ENCODE measurements around the gene KLHL20. TPM values are rescaled to one million over a fixed set of nuclear protein-coding genes. Genes with fewer than 3 reads are reported as not detected.

Gene KLHL20, protein sequence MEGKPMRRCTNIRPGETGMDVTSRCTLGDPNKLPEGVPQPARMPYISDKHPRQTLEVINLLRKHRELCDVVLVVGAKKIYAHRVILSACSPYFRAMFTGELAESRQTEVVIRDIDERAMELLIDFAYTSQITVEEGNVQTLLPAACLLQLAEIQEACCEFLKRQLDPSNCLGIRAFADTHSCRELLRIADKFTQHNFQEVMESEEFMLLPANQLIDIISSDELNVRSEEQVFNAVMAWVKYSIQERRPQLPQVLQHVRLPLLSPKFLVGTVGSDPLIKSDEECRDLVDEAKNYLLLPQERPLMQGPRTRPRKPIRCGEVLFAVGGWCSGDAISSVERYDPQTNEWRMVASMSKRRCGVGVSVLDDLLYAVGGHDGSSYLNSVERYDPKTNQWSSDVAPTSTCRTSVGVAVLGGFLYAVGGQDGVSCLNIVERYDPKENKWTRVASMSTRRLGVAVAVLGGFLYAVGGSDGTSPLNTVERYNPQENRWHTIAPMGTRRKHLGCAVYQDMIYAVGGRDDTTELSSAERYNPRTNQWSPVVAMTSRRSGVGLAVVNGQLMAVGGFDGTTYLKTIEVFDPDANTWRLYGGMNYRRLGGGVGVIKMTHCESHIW
- total RNA-seq: 32.1 and 34.8 TPM in 2 replicates

GRCh38 chr1:173714759-173715537 is at the start of gene KLHL20:
KLHL20 (plus strand) TSS chr1:173714981; CDS start chr1:173716044, 1,063 bp downstream.

DNA sequence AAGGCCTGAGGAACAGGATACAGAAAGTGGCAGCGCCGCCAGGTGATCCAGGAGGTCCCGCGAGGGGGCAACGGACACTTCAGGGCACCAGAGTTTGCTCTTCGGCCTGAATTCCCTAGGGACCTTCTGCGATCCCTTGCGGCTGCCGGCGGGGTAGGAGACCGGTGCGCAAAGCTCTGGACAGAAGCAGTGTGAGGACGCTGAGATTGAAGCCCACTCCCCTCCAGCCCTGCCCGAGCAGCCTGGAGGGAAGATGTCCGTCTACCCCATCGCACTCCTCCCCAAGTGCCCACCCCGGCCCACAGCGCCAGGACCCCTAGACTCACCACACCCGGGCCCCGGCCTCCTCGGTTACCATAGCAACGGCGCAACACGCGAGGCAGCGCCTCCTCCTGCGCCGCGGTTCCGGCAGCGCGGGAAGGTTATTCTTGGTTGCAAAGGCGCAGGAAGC is 45.3 kb upstream of the KLHL20 start, which contains the start of gene ANKRD45:
Gene ANKRD45 (minus strand): TSS at position 361 of the 451 bp plus-strand sequence. CDS start 10,433 bp downstream, outside the sequence.

DNA sequence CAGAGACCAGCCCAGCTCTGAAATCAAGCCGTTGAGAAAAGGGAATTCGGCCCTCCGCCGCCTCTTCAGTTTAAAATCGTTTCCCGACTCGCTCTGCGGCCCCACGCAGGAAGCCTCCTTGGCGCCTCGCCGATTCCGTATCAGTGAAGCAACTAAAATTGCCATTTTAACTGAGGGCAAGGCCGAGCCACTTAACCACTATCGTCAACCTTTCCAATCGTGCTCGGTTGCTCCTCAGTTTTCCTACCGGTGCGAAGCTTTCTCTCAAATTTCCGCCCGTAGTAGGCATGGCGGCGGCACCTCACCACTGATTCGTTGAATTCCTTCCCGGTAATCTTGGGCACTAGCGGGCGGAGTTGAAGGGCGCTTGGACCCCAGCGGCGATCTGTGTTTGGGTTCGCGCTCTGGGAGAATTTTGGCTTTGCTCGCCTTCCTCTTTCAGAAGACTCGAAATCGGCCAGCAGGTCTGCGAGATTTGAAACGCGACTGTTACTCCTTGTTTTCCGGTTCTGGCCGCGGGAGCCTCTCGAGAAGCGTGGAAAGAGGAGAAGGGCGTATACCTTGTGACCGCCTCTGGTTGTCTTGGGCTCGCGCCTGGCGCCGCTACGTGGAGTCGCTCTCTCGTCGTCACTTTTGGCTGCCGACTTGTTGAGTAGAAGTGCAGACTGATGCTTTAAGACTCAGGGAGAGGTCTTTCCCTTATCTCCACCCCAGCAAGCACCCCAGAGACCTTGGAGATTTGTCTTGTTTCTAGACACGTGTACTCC is 109.7 kb downstream of the KLHL20 start, which contains the start of the genes CENPL and DARS2:
Gene CENPL (minus strand): TSS at position 569 of the 767 bp plus-strand sequence. CDS start 13,584 bp downstream, outside the sequence.
Gene DARS2 (plus strand): TSS at position 359 of the 767 bp plus-strand sequence. CDS start 557 bp downstream, outside the sequence.

Small RNA genes lying within 50 kb of the gene (small RNA-seq; reads per million reads assigned to genes)
- gene BX248409.1 (not detected), gene RF00019 (not detected)

Other genes with a start within 250 kb of the KLHL20 start
- gene PRDX6, start 237.6 kb upstream of the KLHL20 start, total RNA-seq: 183 and 189 TPM in 2 replicates
- under 0.01 TPM in 1 of 2 replicates, not detected in the other for gene SLC9C2, start 111.9 kb upstream of the KLHL20 start, total RNA-seq
- gene TEX50, start 79.6 kb upstream of the KLHL20 start, total RNA-seq: not detected in 2 replicates
- 0.65 and 1.8 TPM in 2 replicates for gene ANKRD45, start 45.1 kb upstream of the KLHL20 start, total RNA-seq
- gene DARS2, start 109.7 kb downstream of the KLHL20 start, total RNA-seq: 15.2 and 17.5 TPM in 2 replicates
- 16.1 and 22.4 TPM in 2 replicates for gene CENPL, start 109.9 kb downstream of the KLHL20 start, total RNA-seq
- gene GAS5, start 153.0 kb downstream of the KLHL20 start, total RNA-seq: 385 and 436 TPM in 2 replicates
- 11.0 and 12.5 TPM in 2 replicates for gene ZBTB37, start 153.4 kb downstream of the KLHL20 start, total RNA-seq
- gene SERPINC1, start 202.3 kb downstream of the KLHL20 start, total RNA-seq: 0.11 TPM in 1 of 2 replicates, not detected in the other